Erythroblast (primary cell): Measurements from ENCODE around the gene C5orf58.

Source experiments
- GATA1 ChIP-seq: IDR thresholded peaks from 2 replicates; pipeline ENCODE4 v1.6.1; 2011; ENCODE audit warnings: low read depth, mild to moderate bottlenecking, control low read depth, low read length, moderate library complexity
- POLR2A ChIP-seq: IDR thresholded peaks from 2 replicates; pipeline ENCODE4 v1.6.1; 2011; ENCODE audit warnings: mild to moderate bottlenecking, low read length

- TF ChIP-seq POLR2A = no peak
- TF ChIP-seq GATA1 = no peak
These were observed 15.6 kb downstream of the C5orf58 start for GRCh38 chr5:170248172-170248930.
